KOPT-K1 (cell line): ENCODE measurements around the gene DNAH2.

ENCODE experiments used
- H3K27ac ChIP-seq: fragments of 200-600 bp; sonication (generic); 2 replicates; pipeline ENCODE4 v1.5.1; 2016; ENCODE audit warnings: antibody characterized with exemption, mild to moderate bottlenecking, low read depth, low read length; ENCODE audit not compliant: poor library complexity, severe bottlenecking
- H3K36me3 ChIP-seq: fragments of 200-600 bp; sonication (generic); 2 replicates; pipeline ENCODE4 v1.5.1; 2017; ENCODE audit warnings: antibody characterized with exemption, mild to moderate bottlenecking, low read length, moderate library complexity; ENCODE audit not compliant: insufficient read depth
- H3K9me3 ChIP-seq: fragments of 200-600 bp; sonication (generic); 2 replicates; pipeline ENCODE4 v1.5.1; 2017; ENCODE audit warnings: antibody characterized with exemption, low read length, mild to moderate bottlenecking; ENCODE audit not compliant: insufficient read depth, poor library complexity, severe bottlenecking

Gene DNAH2

GRCh38 chr17:7838090-7839075 lies 120.8 kb downstream of the DNAH2 start:
- Histone ChIP-seq H3K36me3 (0 out of 2 replicates have a peak, but pooled peaks cover 6% of the 10 kb centered on the region), H3K9me3 (no peaks in the 10 kb centered on the region), H3K27ac (peak overlapping the region; percentile 88)

GRCh38 chr17:7839190-7839875 lies 121.8 kb downstream of the DNAH2 start:
- H3K36me3 ChIP-seq, result 0 out of 2 replicates have a peak, but pooled peaks cover 6% of the 10 kb centered on the region
- H3K27ac ChIP-seq, result peak overlapping the region; percentile 17
- no peaks in the 10 kb centered on the region for H3K9me3 ChIP-seq

GRCh38 chr17:7839876-7840261 lies 122.3 kb downstream of the DNAH2 start:
- Histone ChIP-seq H3K36me3 (0 out of 2 replicates have a peak, but pooled peaks cover 6% of the 10 kb centered on the region), H3K9me3 (no peaks in the 10 kb centered on the region), H3K27ac (no peak overlapping the region)

- Histone ChIP-seq H3K27ac (no peak overlapping the region), H3K9me3 (no peaks in the 10 kb centered on the region), H3K36me3 (0 out of 2 replicates have a peak, but pooled peaks cover 10% of the 10 kb centered on the region)
Observed at GRCh38 chr17:7840441-7840840, 122.9 kb downstream of the DNAH2 start.

DNA sequence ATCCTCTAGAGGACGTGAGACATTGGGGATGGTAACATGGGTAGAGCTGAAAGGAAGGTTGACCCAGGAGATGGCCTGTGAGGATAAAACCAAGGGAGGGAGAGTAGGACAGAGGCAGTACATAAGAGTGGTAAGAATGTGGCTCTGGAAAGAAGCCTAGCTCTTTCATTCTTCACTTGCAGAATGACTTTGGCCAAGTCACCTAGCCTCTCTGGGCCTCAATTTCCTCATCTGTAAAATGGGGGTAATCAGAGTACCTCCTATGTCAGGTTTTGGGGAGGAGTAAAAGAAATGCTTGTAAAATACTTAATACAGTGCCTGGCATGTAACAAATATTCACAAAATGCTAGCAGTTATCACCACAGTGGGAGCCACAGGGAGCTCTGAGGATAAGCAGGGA lies 123.3 kb downstream of the DNAH2 start:
- Histone ChIP-seq H3K36me3 (0 out of 2 replicates have a peak, but pooled peaks cover 14% of the 10 kb centered on the region), H3K9me3 (no peaks in the 10 kb centered on the region), H3K27ac (no peak overlapping the region)

GRCh38 chr17:7841396-7841914 lies 123.9 kb downstream of the DNAH2 start:
- Histone ChIP-seq H3K27ac (peak overlapping the region; percentile 64), H3K9me3 (no peaks in the 10 kb centered on the region), H3K36me3 (peaks cover 20% of the 10 kb centered on the region)

GRCh38 chr17:7841915-7842379 lies 124.4 kb downstream of the DNAH2 start:
- H3K27ac ChIP-seq, result peak overlapping the region; percentile 64
- H3K36me3 ChIP-seq, result peaks cover 25% of the 10 kb centered on the region

GRCh38 chr17:7842380-7843256 lies 125.1 kb downstream of the DNAH2 start:
- H3K27ac ChIP-seq, result peak overlapping the region; percentile 64
- no peaks in the 10 kb centered on the region for H3K9me3 ChIP-seq
- H3K36me3 ChIP-seq, result peaks cover 31% of the 10 kb centered on the region

More at GRCh38 chr17:7841915-7842379, 124.4 kb downstream of the DNAH2 start:
- H3K9me3 ChIP-seq, result no peaks in the 10 kb centered on the region

GRCh38 chr17:7843257-7843535 lies 125.7 kb downstream of the DNAH2 start:
- Histone ChIP-seq H3K9me3 (no peaks in the 10 kb centered on the region), H3K27ac (peak overlapping the region; percentile 64), H3K36me3 (peaks cover 35% of the 10 kb centered on the region)

DNA sequence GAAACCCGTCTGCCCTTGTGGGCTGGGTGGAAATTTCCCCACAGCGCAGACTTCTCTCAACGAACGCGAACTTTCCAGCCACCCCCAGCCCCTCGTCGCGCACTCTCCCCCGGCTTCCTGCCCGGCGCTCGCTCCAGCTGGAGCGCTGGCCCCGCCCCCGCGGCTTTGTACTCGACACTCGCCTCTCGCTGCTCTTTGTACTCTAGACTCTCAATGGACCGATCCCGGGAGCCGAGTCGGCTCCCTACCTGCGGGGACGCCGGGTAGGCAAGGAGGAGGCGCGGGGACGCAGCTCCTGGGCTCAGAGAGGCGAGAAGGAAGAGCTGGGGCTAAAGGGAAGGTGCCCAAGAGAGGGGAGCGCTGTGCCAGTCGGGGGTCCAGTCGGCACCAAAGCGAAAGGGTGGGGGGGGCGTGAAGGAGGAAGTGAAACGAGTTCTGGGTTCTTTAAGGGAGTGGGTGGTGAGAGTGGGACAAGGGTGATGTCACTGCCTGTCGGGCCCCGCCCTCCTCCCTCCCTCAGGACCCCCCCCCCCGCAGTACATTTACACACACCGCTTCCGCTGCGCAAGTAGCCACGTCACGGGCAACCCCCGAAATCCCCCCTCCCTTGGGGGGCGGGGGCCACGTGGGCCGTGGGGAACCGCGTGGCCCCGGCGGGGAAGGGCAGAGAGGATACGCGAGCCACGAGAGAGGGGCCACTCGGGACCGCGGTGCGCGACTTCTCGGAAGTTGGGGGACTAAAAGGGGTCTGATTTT lies 126.2 kb downstream of the DNAH2 start:
- H3K9me3 ChIP-seq, result no peaks in the 10 kb centered on the region
- peaks cover 40% of the 10 kb centered on the region for H3K36me3 ChIP-seq
- H3K27ac ChIP-seq, result peak overlapping the region; percentile 64

DNA sequence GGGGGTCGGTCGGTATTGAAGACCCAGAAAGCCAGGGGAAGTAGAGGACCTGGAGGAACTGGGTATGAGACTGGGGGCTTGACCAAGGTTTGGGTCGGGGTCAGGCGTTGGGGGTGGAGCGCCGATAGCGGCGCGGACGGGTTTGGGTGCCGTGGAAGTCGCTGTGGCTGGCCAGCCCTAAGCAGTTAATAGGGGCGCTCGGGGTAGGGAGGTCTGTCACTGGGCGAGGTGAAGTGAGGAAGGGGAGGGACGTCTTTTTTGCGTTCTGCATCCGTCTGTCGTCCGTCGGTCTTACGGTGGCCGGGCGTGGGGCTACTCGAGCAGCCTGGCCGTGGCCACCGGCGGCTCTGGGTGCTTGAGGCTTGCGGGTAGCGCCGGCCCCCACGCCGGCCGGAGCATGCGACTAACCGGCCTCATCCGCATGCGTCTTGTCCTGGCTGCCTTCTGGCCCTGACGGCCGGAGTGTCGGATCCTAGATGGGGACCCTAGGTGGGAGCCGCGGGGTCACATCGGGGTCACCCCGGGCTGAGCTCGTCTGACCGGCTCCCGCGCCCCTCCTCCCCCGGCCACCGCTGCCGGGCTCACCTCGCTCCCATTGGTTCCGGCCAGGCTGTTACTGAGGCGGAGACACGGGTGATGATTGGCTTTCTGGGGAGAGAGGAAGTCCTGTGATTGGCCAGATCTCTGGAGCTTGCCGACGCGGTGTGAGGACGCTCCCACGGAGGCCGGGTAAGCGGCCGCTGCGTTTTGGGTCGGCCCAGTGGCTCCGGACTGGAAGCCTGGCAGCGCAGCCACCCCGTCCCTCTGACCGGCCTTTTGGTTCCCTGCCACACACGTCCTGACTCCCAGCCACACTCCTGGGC lies 127.0 kb downstream of the DNAH2 start:
- no peaks in the 10 kb centered on the region for H3K9me3 ChIP-seq
- H3K36me3 ChIP-seq, result peaks cover 47% of the 10 kb centered on the region
- H3K27ac ChIP-seq, result peak overlapping the region; percentile 64

DNA sequence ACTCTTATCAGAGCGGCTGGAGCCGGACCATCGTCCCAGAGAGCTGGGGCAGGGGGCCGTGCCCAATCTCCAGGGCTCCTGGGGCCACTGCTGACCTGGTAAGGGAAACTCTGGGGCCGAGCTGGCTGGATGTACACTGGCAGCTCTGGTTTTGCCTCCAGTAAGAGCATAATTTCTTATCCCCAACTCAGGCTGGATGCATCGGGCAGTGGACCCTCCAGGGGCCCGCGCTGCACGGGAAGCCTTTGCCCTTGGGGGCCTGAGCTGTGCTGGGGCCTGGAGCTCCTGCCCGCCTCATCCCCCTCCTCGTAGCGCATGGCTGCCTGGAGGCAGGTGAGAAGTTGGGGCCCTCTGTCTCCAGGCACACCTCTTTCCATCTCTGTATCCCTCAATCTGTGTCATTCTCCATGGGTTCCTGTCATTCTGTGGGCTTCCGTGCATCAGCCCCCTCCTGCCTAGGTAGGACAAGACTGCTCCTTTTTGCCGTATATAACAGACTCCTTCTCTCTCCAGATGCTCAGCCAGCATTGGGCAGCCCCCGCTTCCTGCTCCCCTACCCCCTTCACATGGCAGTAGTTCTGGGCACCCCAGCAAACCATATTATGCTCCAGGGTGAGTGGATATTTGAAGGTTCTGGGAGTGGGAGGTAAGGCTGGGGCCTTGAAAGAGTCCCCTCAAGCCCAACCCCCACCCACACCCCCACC lies 128.0 kb downstream of the DNAH2 start:
- Histone ChIP-seq H3K36me3 (peaks cover 56% of the 10 kb centered on the region), H3K27ac (peak overlapping the region; percentile 64), H3K9me3 (no peaks in the 10 kb centered on the region)
